BE2C (cell line): ENCODE data around the gene OR6C68.

Source experiments
- DNase-seq: peaks from one replicate; pipeline ENCODE4 v3.0.0-alpha.2; 2020
- H3K27me3 ChIP-seq: fragments of 250-450 bp; sonication (Bioruptor Pico); 2 replicates; pipeline ENCODE4 v1.5.1; 2020; ENCODE audit warnings: mild to moderate bottlenecking
- H3K36me3 ChIP-seq: fragments of 250-450 bp; sonication (Bioruptor Pico); 2 replicates; pipeline ENCODE4 v1.5.1; 2020; ENCODE audit warnings: mild to moderate bottlenecking
- H3K4me1 ChIP-seq: fragments of 250-450 bp; sonication (Bioruptor Pico); 2 replicates; pipeline ENCODE4 v1.5.1; 2020
- H3K4me3 ChIP-seq: 2 replicates; pipeline ENCODE4 v1.5.1; 2011; ENCODE audit warnings: low read depth, low read length
- H3K9me3 ChIP-seq: fragments of 250-450 bp; sonication (Bioruptor Pico); 2 replicates; pipeline ENCODE4 v1.5.1; 2020
- TF ChIP-seq, protein P1 (sequence below): IDR thresholded peaks from 2 replicates; pipeline ENCODE4 v1.5.1; 2012; ENCODE audit warnings: mild to moderate bottlenecking, low read depth, low read length

The OR6C68 gene

GRCh38 chr12:55499231-55499630 is 7.1 kb downstream of the OR6C68 start:
- Histone ChIP-seq H3K9me3 (no peaks in the 10 kb centered on the region; the same call in 1 of the 2 replicates), H3K4me1 (no peaks in the 10 kb centered on the region), H3K27me3 (no peaks in the 10 kb centered on the region), H3K4me3 (no peak overlapping the region), H3K36me3 (no peaks in the 10 kb centered on the region)
- TF ChIP-seq, protein P1, sequence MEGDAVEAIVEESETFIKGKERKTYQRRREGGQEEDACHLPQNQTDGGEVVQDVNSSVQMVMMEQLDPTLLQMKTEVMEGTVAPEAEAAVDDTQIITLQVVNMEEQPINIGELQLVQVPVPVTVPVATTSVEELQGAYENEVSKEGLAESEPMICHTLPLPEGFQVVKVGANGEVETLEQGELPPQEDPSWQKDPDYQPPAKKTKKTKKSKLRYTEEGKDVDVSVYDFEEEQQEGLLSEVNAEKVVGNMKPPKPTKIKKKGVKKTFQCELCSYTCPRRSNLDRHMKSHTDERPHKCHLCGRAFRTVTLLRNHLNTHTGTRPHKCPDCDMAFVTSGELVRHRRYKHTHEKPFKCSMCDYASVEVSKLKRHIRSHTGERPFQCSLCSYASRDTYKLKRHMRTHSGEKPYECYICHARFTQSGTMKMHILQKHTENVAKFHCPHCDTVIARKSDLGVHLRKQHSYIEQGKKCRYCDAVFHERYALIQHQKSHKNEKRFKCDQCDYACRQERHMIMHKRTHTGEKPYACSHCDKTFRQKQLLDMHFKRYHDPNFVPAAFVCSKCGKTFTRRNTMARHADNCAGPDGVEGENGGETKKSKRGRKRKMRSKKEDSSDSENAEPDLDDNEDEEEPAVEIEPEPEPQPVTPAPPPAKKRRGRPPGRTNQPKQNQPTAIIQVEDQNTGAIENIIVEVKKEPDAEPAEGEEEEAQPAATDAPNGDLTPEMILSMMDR = no peak
- no peak for DNase-seq

- H3K4me3 ChIP-seq = no peak overlapping the region
- TF ChIP-seq, protein P1 = no peak
- H3K27me3 ChIP-seq = no peaks in the 10 kb centered on the region
- no peaks in the 10 kb centered on the region for H3K4me1 ChIP-seq
- H3K36me3 ChIP-seq = no peaks in the 10 kb centered on the region
- no peak for DNase-seq
- no peaks in the 10 kb centered on the region; the same call in 1 of the 2 replicates for H3K9me3 ChIP-seq
Measured at GRCh38 chr12:55499810-55500252, 7.7 kb downstream of the OR6C68 start.

- no peaks in the 10 kb centered on the region for H3K4me1 ChIP-seq
- DNase-seq = no peak
- H3K27me3 ChIP-seq = no peaks in the 10 kb centered on the region
- TF ChIP-seq, protein P1 = no peak
- H3K9me3 ChIP-seq = no peaks in the 10 kb centered on the region
- H3K36me3 ChIP-seq = no peaks in the 10 kb centered on the region
- no peak overlapping the region for H3K4me3 ChIP-seq
Measured at GRCh38 chr12:55501601-55502000, 9.4 kb downstream of the OR6C68 start.

DNA sequence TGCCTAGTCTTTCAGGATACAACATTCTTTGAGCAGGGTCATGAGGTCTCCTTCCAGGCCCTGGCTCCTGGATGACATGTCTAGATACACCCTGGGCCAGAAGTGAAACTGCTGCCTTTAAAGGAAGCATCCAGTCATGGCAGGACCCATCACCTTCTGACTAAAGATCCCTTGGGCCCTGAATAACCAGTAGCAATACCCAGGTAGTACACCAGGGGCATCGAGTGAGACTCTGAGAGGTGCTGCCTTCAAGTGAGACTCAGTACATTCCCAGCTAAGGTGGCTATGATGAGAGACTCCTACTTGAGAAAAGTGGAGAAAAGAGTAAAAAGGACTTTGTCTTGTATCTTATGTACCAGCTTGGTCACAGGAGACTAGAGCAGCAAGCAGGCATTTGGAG is 23.5 kb downstream of the OR6C68 start:
- H3K4me3 ChIP-seq = no peak overlapping the region
- no peaks in the 10 kb centered on the region for H3K27me3 ChIP-seq
- no peaks in the 10 kb centered on the region for H3K9me3 ChIP-seq
- TF ChIP-seq, protein P1 = no peak; the same call in 1 of the 2 replicates
- no peak for DNase-seq
- H3K4me1 ChIP-seq = no peaks in the 10 kb centered on the region
- no peaks in the 10 kb centered on the region for H3K36me3 ChIP-seq

DNA sequence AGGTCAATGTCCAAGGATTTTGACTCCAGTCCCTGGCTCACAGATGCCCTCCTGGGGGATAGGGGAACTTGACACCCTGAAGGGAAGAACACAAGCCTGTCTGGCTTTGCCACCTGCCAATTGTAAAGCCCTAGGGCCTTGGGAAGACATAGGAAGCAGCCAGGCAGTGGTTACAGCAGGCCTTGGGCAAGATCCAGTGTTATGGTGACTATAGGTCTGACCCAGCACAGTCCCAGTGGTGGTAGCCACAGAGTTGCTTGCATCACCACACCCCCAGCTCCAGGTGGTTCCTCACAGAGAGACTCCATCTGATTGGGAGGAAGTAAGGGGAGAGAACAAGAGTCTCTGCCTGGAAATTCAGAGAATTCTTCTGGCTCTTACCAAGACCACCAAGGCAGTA is 24.2 kb downstream of the OR6C68 start:
- no peaks in the 10 kb centered on the region for H3K27me3 ChIP-seq
- H3K36me3 ChIP-seq = no peaks in the 10 kb centered on the region
- no peaks in the 10 kb centered on the region for H3K4me1 ChIP-seq
- no peak for DNase-seq
- H3K4me3 ChIP-seq = no peak overlapping the region
- TF ChIP-seq, protein P1 = no peak
- H3K9me3 ChIP-seq = no peaks in the 10 kb centered on the region
